T-cell (primary cell): Measurements from ENCODE around the gene ANKHD1. TPM values are rescaled to one million over a fixed set of nuclear protein-coding genes. Genes with fewer than 3 reads are reported as not detected.
A peak's percentile ranks its signal among the peaks of the same experiment; 100 is the strongest.

Experiments
- ATAC-seq, 4 experiments: fragments of 200-7000 bp in 3 of 4; fragments of 150-1000 bp in 1 of 4; cut with Tn5 transposase; replicated peaks in 1 of 4; 1 replicate in 3 of 4; 2 replicates in 1 of 4; pipeline ENCODE4 v1.10.0; 2021; ENCODE audit warnings: moderate library complexity in 3 of 4, mild to moderate bottlenecking in 2 of 4, moderate number of reproducible peaks in 1 of 4
- CTCF ChIA-PET, 2 donors: fragments of 300-600 bp; sonication (Branson Sonifier 250); formaldehyde crosslinking; loops; one replicate each; lab custom pipeline; 2022; ENCODE audit warnings: antibody characterized with exemption in 2 of 2; lab: Charles Lee
- POLR2A ChIA-PET, 2 donors: fragments of 300-600 bp; sonication (Branson Sonifier 250); formaldehyde crosslinking; loops; one replicate each; lab custom pipeline; 2022; ENCODE audit warnings: antibody characterized with exemption in 2 of 2; lab: Charles Lee
- DNase-seq, 35 experiments: peaks; one replicate each; pipeline versions ENCODE4 v3.0.0 to v3.0.0-alpha.2; 2013 to 2023
- H3K27ac ChIP-seq: one replicate; pipeline ENCODE4 v1.5.1; 2013; ENCODE audit warnings: low read length
- H3K27me3 ChIP-seq, 2 experiments: replicated peaks in 1 of 2; 1 replicate in 1 of 2; 2 replicates in 1 of 2; pipeline versions ENCODE4 v1.6.1 to v1.7.0; 2013; ENCODE audit warnings: low read length in 1 of 2, mixed read lengths in 1 of 2; ENCODE audit not compliant: control insufficient read depth in 2 of 2, insufficient read depth in 2 of 2; ENCODE audit errors: extremely low read depth in 1 of 2
- H3K36me3 ChIP-seq, 2 donors: 1 replicate in 1 of 2; 2 replicates in 1 of 2; pipeline versions ENCODE4 v1.6.1 to v1.7.0; 2013; ENCODE audit warnings: low read length in 1 of 2; ENCODE audit not compliant: control insufficient read depth in 2 of 2, insufficient read depth in 1 of 2; ENCODE audit errors: extremely low read depth in 1 of 2
- H3K4me1 ChIP-seq, 2 experiments: 1 replicate in 1 of 2; 2 replicates in 1 of 2; pipeline versions ENCODE4 v1.6.1 to v1.7.0; 2013; ENCODE audit warnings: low read length in 2 of 2, mixed read lengths in 1 of 2; ENCODE audit not compliant: insufficient read depth in 2 of 2, control insufficient read depth in 1 of 2; ENCODE audit errors: extremely low read depth in 1 of 2
- H3K4me3 ChIP-seq, 2 donors: 1 replicate in 1 of 2; 2 replicates in 1 of 2; pipeline versions ENCODE4 v1.5.1 to v1.7.0; 2013; ENCODE audit warnings: mild to moderate bottlenecking in 2 of 2, low read length in 1 of 2, moderate library complexity in 1 of 2; ENCODE audit not compliant: control insufficient read depth in 1 of 2; ENCODE audit errors: extremely low read depth in 1 of 2
- H3K9me3 ChIP-seq: 2 replicates; pipeline ENCODE4 v1.7.0; 2013
- H3K27ac Mint-ChIP-seq, 2 donors: one replicate each; pipeline ENCODE4 v1.8.0; 2020 to 2021; ENCODE audit warnings: mild to moderate bottlenecking in 2 of 2, mixed read lengths in 2 of 2
- H3K27me3 Mint-ChIP-seq, 2 donors: one replicate each; pipeline ENCODE4 v1.8.0; 2021 to 2022; ENCODE audit warnings: mixed read lengths in 2 of 2
- H3K36me3 Mint-ChIP-seq: one replicate; pipeline ENCODE4 v1.8.0; 2021; ENCODE audit warnings: mixed read lengths
- H3K4me1 Mint-ChIP-seq, 3 donors: one replicate each; pipeline ENCODE4 v1.8.0; 2020 to 2022; ENCODE audit warnings: mixed read lengths in 3 of 3, mild to moderate bottlenecking in 1 of 3
- H3K4me3 Mint-ChIP-seq, 3 donors: one replicate each; pipeline ENCODE4 v1.8.0; 2020 to 2022; ENCODE audit warnings: mild to moderate bottlenecking in 3 of 3, mixed read lengths in 3 of 3, moderate library complexity in 3 of 3
- H3K9me3 Mint-ChIP-seq, 3 donors: one replicate each; pipeline ENCODE4 v1.8.0; 2020 to 2022; ENCODE audit warnings: mixed read lengths in 3 of 3
- WGBS: methylation state at CpG from one replicate; pipeline ENCODE4 v1.1.5; 2013; ENCODE audit warnings: missing lambda C conversion rate; ENCODE audit not compliant: insufficient coverage; 5-methylcytosine and 5-hydroxymethylcytosine counted together
- total RNA-seq, 35 experiments: library from RNA in 6 of 35; stranded (reverse) in 6 of 35; fragments of 120-200 nt in 1 of 35; gene quantifications; one replicate each; pipeline versions ENCODE4 v1.2.1 to v1.2.4 and lab custom pipeline; 2013 to 2026

Gene ANKHD1
- total RNA-seq, 5 donors from 2014 or later (not counting 1 experiment from before 2014, with no cell fraction given), result 184 to 220 (median 203) TPM

DNA sequence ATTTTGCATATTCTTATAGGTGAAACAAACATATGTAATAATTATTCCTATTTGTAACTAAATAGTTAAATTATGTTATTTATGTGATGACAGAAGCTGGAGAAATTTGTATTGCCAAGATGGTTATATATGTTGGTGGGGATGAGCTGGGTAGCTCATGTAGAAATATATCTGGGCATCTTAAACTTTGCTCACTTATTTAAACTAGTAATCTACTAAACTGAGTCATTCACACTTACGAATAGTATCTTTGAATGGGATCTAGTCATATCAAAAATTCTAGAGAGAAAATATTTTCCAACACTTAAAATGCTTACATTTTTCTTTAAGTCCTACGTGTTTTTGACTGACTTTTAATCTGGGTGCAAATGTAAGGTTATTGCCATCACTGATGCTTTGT lies 101.2 kb downstream of the ANKHD1 start:
- H3K36me3 ChIP-seq, result peaks cover 0 to 32% of the 10 kb centered on the region in 2 donors
- H3K9me3 Mint-ChIP-seq, result no peaks in the 10 kb centered on the region
- no peak overlapping the region for H3K27ac ChIP-seq
- DNase-seq (no peak), ATAC-seq (no peak)
- no peaks in the 10 kb centered on the region for H3K27me3 Mint-ChIP-seq
- no peak overlapping the region for H3K27ac Mint-ChIP-seq
- H3K36me3 Mint-ChIP-seq, result peaks cover 29% of the 10 kb centered on the region
- ChIA-PET CTCF (interaction anchor here in 1 of 2 donors (0.6 kb wide), 1 partner anchor 217 kb away, joined by 3 read pairs; no protein-coding TSS in a partner anchor), POLR2A (no interaction called here)
- no CpG with 5 or more reads among the region's 2 CpGs for WGBS
- no peaks in the 10 kb centered on the region for H3K9me3 ChIP-seq
- H3K27me3 ChIP-seq, result no peaks in the 10 kb centered on the region
- no peak overlapping the region for H3K4me3 ChIP-seq
- no peaks in the 10 kb centered on the region for H3K4me1 ChIP-seq
- no peak overlapping the region for H3K4me3 Mint-ChIP-seq
- H3K4me1 Mint-ChIP-seq, result peaks cover 0 to 7% (median 6%) of the 10 kb centered on the region in 3 donors

DNA sequence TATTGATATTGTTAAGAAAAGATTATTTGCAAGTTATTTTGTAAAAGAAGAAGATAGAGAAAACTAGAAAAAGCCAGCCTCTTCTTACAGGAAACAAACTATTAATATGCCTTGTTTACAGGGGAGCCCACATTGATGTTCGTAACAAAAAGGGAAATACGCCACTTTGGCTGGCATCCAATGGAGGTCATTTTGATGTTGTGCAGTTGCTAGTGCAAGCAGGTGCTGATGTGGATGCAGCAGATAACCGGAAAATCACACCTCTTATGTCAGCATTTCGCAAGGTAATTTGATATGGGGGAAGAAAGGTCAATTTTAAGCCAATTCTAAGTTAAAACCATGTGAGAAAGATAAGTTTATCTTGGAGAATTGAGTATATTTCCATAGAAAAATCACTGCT lies 108.3 kb downstream of the ANKHD1 start:
- Mint-ChIP-seq H3K27ac (no peak overlapping the region), H3K9me3 (no peaks in the 10 kb centered on the region), H3K4me3 (no peak overlapping the region), H3K4me1 (no peaks in the 10 kb centered on the region), H3K27me3 (no peaks in the 10 kb centered on the region), H3K36me3 (peaks cover 50% of the 10 kb centered on the region)
- 100% methylated on average over 2 of the region's 4 CpGs for WGBS
- Histone ChIP-seq H3K4me3 (no peak overlapping the region), H3K27ac (no peak overlapping the region), H3K4me1 (no peaks in the 10 kb centered on the region), H3K9me3 (no peaks in the 10 kb centered on the region), H3K27me3 (no peaks in the 10 kb centered on the region), H3K36me3 (peaks cover 14 to 80% of the 10 kb centered on the region in 2 donors)
- POLR2A ChIA-PET, result no interaction called here
- ATAC-seq (no peak), DNase-seq (no peak)
- CTCF ChIA-PET, result interaction anchor here in 1 of 2 donors (0.6 kb wide), 1 partner anchor 1403 kb away, joined by 3 read pairs; no protein-coding TSS in a partner anchor

DNA sequence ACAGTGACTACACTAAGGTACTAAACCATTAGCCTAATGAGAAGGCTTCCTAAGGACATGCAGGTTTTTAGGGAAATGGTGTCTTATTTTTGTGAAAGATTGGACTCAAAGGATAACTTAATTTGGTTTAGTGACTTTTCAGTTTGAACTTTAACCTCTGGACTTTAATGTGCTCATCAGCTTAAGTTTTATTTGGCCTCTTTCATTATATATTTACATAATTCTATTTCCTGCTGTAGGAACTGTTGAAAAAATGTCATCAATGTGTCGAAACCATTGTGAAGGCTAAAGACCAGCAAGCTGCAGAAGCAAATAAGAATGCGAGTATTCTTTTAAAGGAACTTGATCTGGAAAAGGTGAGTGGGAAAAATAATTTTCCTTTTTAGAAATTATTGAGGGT lies 111.5 kb downstream of the ANKHD1 start:
- H3K4me1 Mint-ChIP-seq, result no peaks in the 10 kb centered on the region
- H3K36me3 ChIP-seq, result peaks cover 14 to 60% of the 10 kb centered on the region in 2 donors
- no peak overlapping the region for H3K4me3 Mint-ChIP-seq
- ChIA-PET POLR2A (interaction anchor here in 1 of 2 donors (0.7 kb wide), 1 partner anchor 50 kb away, joined by 8 read pairs; no protein-coding TSS in a partner anchor), CTCF (no interaction called here)
- H3K4me1 ChIP-seq, result no peaks in the 10 kb centered on the region
- ATAC-seq (no peak), DNase-seq (no peak)
- H3K27ac Mint-ChIP-seq, result no peak overlapping the region
- no peaks in the 10 kb centered on the region for H3K27me3 ChIP-seq
- peaks cover 43% of the 10 kb centered on the region for H3K36me3 Mint-ChIP-seq
- no peaks in the 10 kb centered on the region for H3K9me3 ChIP-seq
- H3K27ac ChIP-seq, result no peak overlapping the region
- no peaks in the 10 kb centered on the region for H3K9me3 Mint-ChIP-seq
- 100% methylated on average over 2 of the region's 2 CpGs for WGBS
- no peaks in the 10 kb centered on the region for H3K27me3 Mint-ChIP-seq
- no peak overlapping the region for H3K4me3 ChIP-seq

DNA sequence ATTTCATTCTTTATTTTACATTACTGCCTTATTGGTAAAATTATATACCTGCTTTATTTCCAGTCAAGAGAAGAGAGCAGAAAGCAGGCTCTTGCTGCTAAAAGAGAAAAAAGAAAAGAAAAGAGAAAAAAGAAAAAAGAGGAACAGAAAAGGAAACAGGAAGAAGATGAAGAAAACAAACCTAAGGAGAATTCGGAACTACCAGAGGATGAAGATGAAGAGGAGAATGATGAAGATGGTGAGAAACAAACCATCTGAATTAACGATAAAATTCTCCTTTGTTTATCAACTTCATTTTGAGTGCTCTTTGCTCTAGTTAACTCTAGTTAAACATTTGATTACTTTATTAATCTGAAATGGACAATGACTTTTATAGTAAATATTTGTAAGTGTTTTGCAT lies 122.4 kb downstream of the ANKHD1 start:
- Mint-ChIP-seq H3K36me3 (peaks cover 30% of the 10 kb centered on the region), H3K27ac (peak overlapping the region in 1 of 2 donors; percentile 47)
- POLR2A ChIA-PET, result no interaction called here

DNA sequence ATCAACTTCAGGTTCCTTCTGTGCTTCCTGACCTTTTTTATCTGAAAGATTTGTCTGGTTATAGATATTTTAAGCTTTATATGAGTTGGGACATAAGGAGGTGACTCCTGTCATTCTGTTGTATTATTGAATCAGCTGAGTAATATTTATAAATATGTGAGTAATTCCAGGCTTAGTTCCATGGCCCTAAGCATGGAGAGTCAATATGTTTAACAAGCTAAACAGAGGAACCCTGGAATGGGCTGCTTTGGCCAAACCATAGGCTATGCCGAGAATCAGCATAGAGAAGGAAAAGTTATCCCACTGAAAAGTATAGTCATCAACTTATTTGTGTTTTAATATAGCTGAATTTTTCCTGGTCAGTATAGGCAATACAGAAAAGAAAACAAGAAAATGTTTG lies 138.6 kb downstream of the ANKHD1 start:
- H3K27ac ChIP-seq, result no peak overlapping the region
- H3K4me3 ChIP-seq, result no peak overlapping the region
- H3K27ac Mint-ChIP-seq, result peak overlapping the region in 1 of 2 donors; percentile 11
- no peaks in the 10 kb centered on the region for H3K27me3 Mint-ChIP-seq
- peaks cover 50% of the 10 kb centered on the region for H3K36me3 Mint-ChIP-seq
- H3K27me3 ChIP-seq, result no peaks in the 10 kb centered on the region
- no peak overlapping the region for H3K4me3 Mint-ChIP-seq
- POLR2A ChIA-PET, result interaction anchor here in 1 of 2 donors (1.2 kb wide), 1 partner anchor 107 kb away, joined by 5 read pairs; the partner anchor contains the start of genes IK and NDUFA2
- no peaks in the 10 kb centered on the region for H3K4me1 ChIP-seq
- DNase-seq (no peak), ATAC-seq (no peak)
- CTCF ChIA-PET, result interaction anchor here in 1 of 2 donors (0.6 kb wide), 1 partner anchor 156 kb away, joined by 4 read pairs; no protein-coding TSS in a partner anchor
- H3K9me3 Mint-ChIP-seq, result no peaks in the 10 kb centered on the region
- no CpG with 5 or more reads among the region's 1 CpG for WGBS
- peaks cover 0 to 1% (median 0%) of the 10 kb centered on the region in 3 donors for H3K4me1 Mint-ChIP-seq
- H3K9me3 ChIP-seq, result no peaks in the 10 kb centered on the region
- H3K36me3 ChIP-seq, result peaks cover 2 to 75% of the 10 kb centered on the region in 2 donors

More for the DNA sequence above, 122.4 kb downstream of the ANKHD1 start:
- no peaks in the 10 kb centered on the region for H3K27me3 Mint-ChIP-seq
- no peaks in the 10 kb centered on the region for H3K4me1 Mint-ChIP-seq
- no peaks in the 10 kb centered on the region for H3K9me3 Mint-ChIP-seq
- Histone ChIP-seq H3K27ac (no peak overlapping the region), H3K36me3 (peaks cover 0 to 44% of the 10 kb centered on the region in 2 donors), H3K27me3 (no peaks in the 10 kb centered on the region), H3K4me1 (no peaks in the 10 kb centered on the region), H3K4me3 (no peak overlapping the region), H3K9me3 (no peaks in the 10 kb centered on the region)
- DNase-seq (no peak), ATAC-seq (no peak)
- WGBS, result no CpG with 5 or more reads among the region's 2 CpGs
- no peak overlapping the region for H3K4me3 Mint-ChIP-seq
- CTCF ChIA-PET, result no interaction called here

DNA sequence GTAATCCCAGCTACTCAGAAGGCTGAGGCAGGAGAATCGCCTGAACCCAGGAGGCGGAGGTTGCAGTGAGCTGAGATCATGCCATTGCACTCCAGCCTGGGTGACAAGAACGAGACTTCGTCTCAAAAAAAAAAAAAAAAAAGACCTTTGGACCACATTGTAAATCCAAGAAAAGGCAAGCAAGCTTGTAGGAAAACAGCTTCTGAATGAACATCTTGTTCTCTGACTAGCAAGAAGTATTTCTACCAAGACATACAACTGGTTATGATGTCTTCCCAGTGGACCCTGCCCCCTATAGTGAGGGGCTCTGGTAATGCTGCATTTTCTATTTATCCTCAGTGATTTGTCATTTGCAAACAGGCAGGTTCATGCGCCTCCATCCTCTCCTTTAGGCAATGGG lies 141.3 kb downstream of the ANKHD1 start:
- Histone ChIP-seq H3K27ac (no peak overlapping the region), H3K27me3 (no peaks in the 10 kb centered on the region), H3K4me3 (no peak overlapping the region), H3K4me1 (peaks cover 0 to 12% of the 10 kb centered on the region in 2 experiments), H3K9me3 (no peaks in the 10 kb centered on the region), H3K36me3 (peaks cover 2 to 51% of the 10 kb centered on the region in 2 donors)
- no peaks in the 10 kb centered on the region for H3K27me3 Mint-ChIP-seq
- 94% methylated on average over 3 of the region's 5 CpGs for WGBS
- ATAC-seq (no peak), DNase-seq (no peak)
- H3K36me3 Mint-ChIP-seq, result peaks cover 43% of the 10 kb centered on the region
- ChIA-PET POLR2A (interaction anchor here in 1 of 2 donors (0.6 kb wide), 2 partner anchors 22 to 135 kb away, joined by 7 read pairs; no protein-coding TSS in a partner anchor), CTCF (interaction anchor here in 1 of 2 donors (0.6 kb wide), 1 partner anchor 790 kb away, joined by 4 read pairs; no protein-coding TSS in a partner anchor)
- peaks cover 3 to 15% (median 7%) of the 10 kb centered on the region in 3 donors for H3K4me1 Mint-ChIP-seq
- peak overlapping the region in 1 of 2 donors; percentile 22 for H3K27ac Mint-ChIP-seq
- no peaks in the 10 kb centered on the region for H3K9me3 Mint-ChIP-seq
- H3K4me3 Mint-ChIP-seq, result no peak overlapping the region
